Measurements from ENCODE around the gene DSCAML1. TPM values are rescaled to one million over a fixed set of nuclear protein-coding genes. Genes with fewer than 3 reads are reported as not detected.

The DSCAML1 gene
- total and polyA plus RNA-seq, 12 donors = 0.16 to 1.5 (median 0.57) TPM

GRCh38 chr11:117704395-117705100 is 92.5 kb downstream of the DSCAML1 start:
- 47 to 60% methylated on average over 24 of the region's 24 CpGs for WGBS, 2 donors
- TF ChIP-seq CTCF (IDR thresholded peaks at IDR 0.05) = no peak
- peaks cover 0 to 14% (median 0%) of the 10 kb centered on the region in 9 donors for H3K4me1 ChIP-seq
- DNase-seq = no peak
- H3K27me3 ChIP-seq = no peaks in the 10 kb centered on the region
- peak in 6 of 8 donors; percentile 25 to 88 (median 68) for ATAC-seq
- H3K4me3 ChIP-seq = no peak overlapping the region
- H3K27ac ChIP-seq = no peak overlapping the region
- intact Hi-C loops (cut with DNase I) = no loop called here
- peaks cover 0 to 6% (median 0%) of the 10 kb centered on the region in 11 donors for H3K9me3 ChIP-seq
- no peaks in the 10 kb centered on the region for H3K36me3 ChIP-seq

GRCh38 chr11:117702946-117703598 is 93.9 kb downstream of the DSCAML1 start:
- no peaks in the 10 kb centered on the region for H3K27me3 ChIP-seq
- H3K4me1 ChIP-seq = peaks cover 0 to 14% (median 0%) of the 10 kb centered on the region in 9 donors
- DNase-seq = no peak
- ATAC-seq = no peak
- no peak for TF ChIP-seq CTCF (IDR thresholded peaks at IDR 0.05)
- no peaks in the 10 kb centered on the region for H3K9me3 ChIP-seq
- intact Hi-C loops (cut with DNase I) = no loop called here
- no peak overlapping the region for H3K27ac ChIP-seq
- H3K36me3 ChIP-seq = no peaks in the 10 kb centered on the region
- no peak overlapping the region for H3K4me3 ChIP-seq
- 64 to 65% methylated on average over 7 of the region's 7 CpGs for WGBS, 2 donors

GRCh38 chr11:117701781-117702180 is 95.2 kb downstream of the DSCAML1 start:
- Histone ChIP-seq H3K27me3 (no peaks in the 10 kb centered on the region), H3K36me3 (no peaks in the 10 kb centered on the region), H3K9me3 (no peaks in the 10 kb centered on the region), H3K4me3 (no peak overlapping the region), H3K27ac (no peak overlapping the region), H3K4me1 (peaks cover 0 to 14% (median 0%) of the 10 kb centered on the region in 9 donors)
- intact Hi-C loops (cut with DNase I) = no loop called here
- no peak for TF ChIP-seq CTCF (IDR thresholded peaks at IDR 0.05)
- no peak for ATAC-seq
- 89 to 90% methylated on average over 9 of the region's 9 CpGs for WGBS, 2 donors
- no peak for DNase-seq

GRCh38 chr11:117700551-117700950 is 96.5 kb downstream of the DSCAML1 start:
- Histone ChIP-seq H3K9me3 (no peaks in the 10 kb centered on the region), H3K27ac (no peak overlapping the region), H3K4me3 (no peak overlapping the region), H3K27me3 (peaks cover 0 to 3% (median 0%) of the 10 kb centered on the region in 7 donors), H3K36me3 (no peaks in the 10 kb centered on the region), H3K4me1 (peaks cover 0 to 11% (median 0%) of the 10 kb centered on the region in 9 donors)
- no peak for TF ChIP-seq CTCF (IDR thresholded peaks at IDR 0.05)
- intact Hi-C loops (cut with DNase I) = no loop called here
- DNase-seq = no peak
- 92 to 93% methylated on average over 6 of the region's 6 CpGs for WGBS, 2 donors
- ATAC-seq = no peak

All from heart right ventricle (tissue), 16 donors.